Naive thymus-derived CD4-positive, alpha-beta T cell (primary cell): Measurements from ENCODE around the gene NMT2. TPM values are rescaled to one million over a fixed set of nuclear protein-coding genes. Genes with fewer than 3 reads are reported as not detected.

ENCODE experiments used
- polyA plus RNA-seq, 2 donors: library from polyadenylated mRNA; unstranded; fragments of 300-500 nt; fragmentation: Illumina TruSeq; gene quantifications; one replicate each; pipeline ENCODE4 v1.2.3, GENCODE V29; 2021
- total RNA-seq, 6 experiments: library from RNA in 5 of 6; stranded (reverse) in 5 of 6; gene quantifications; 1 replicate in 5 of 6; 2 replicates in 1 of 6; pipeline ENCODE4 v1.2.3 and lab custom pipeline; 2021 to 2026

Gene NMT2
- total and polyA plus RNA-seq, 7 experiments from 2014 or later, result 23.2 to 81.4 (median 43.8) TPM

Other genes starting within 250 kb of the NMT2 start
- 10 to 100 TPM; 16.4 to 38.7 (median 24.2) TPM for gene DCLRE1C, start 214.6 kb downstream of the NMT2 start, total RNA-seq
- 10 to 100 TPM; 18.1 to 32.1 TPM for gene DCLRE1C, start 214.6 kb downstream of the NMT2 start, polyA plus RNA-seq
- 1 to 10 TPM in 2 of 5 experiments, not detected in 3; 1.2 to 1.9 TPM for gene MEIG1, start 209.3 kb downstream of the NMT2 start, total RNA-seq
- 1 to 10 TPM in 1 of 2 donors, not detected in 1; 1.3 TPM for gene MEIG1, start 209.3 kb downstream of the NMT2 start, polyA plus RNA-seq
- 1 to 10 TPM in 1 of 5 experiments, not detected in 4; 3.0 TPM for gene OLAH, start 124.8 kb downstream of the NMT2 start, total RNA-seq
- not detected for gene OLAH, start 124.8 kb downstream of the NMT2 start, polyA plus RNA-seq
- 1 to 10 TPM in 1 of 5 experiments, under 1 TPM in 3, not detected in 1; 0.27 to 1.5 (median 0.60) TPM for gene ACBD7, start 79.9 kb downstream of the NMT2 start, total RNA-seq
- gene ACBD7, start 79.9 kb downstream of the NMT2 start, polyA plus RNA-seq, result under 1 TPM in 1 of 2 donors, not detected in 1; 0.43 TPM
- gene RPP38, start 71.3 kb downstream of the NMT2 start, total RNA-seq, result 10 to 100 TPM in 4 of 5 experiments, 1 to 10 TPM in 1; 7.6 to 22.4 (median 16.0) TPM
- 10 to 100 TPM; 16.6 to 36.3 TPM for gene RPP38, start 71.3 kb downstream of the NMT2 start, polyA plus RNA-seq
- 1 to 10 TPM; 3.2 to 8.0 (median 4.9) TPM for gene FAM171A1, start 202.6 kb upstream of the NMT2 start, total RNA-seq
- 10 to 100 TPM; 13.7 to 14.5 TPM for gene FAM171A1, start 202.6 kb upstream of the NMT2 start, polyA plus RNA-seq